ENCODE data around the gene TMEM123. TPM values are rescaled to one million over a fixed set of nuclear protein-coding genes. Genes with fewer than 3 reads are reported as not detected.

The TMEM123 gene
- total and polyA plus RNA-seq, 2 of the 13 experiments (the other 11 are each of a cell fraction or from before 2014, with no cell fraction given): 365 to 2,761 TPM

- TF ChIP-seq STAG1 (CRISPR knock-in tag; IDR thresholded peaks at IDR 0.05) (peak; percentile 84), ZNF597 (CRISPR knock-in tag; IDR thresholded peaks at IDR 0.05) (no peak), BHLHE40 (IDR thresholded peaks at IDR 0.05; ENCODE audit: low read length) (no peak), POLR2A (IDR thresholded peaks at IDR 0.05; ENCODE audit: insufficient read depth in 1 of 2, low read depth in 2 of 2, low read length in 2 of 2) (no peak), ZNF687 (CRISPR knock-in tag; IDR thresholded peaks at IDR 0.05) (peak; percentile 41)
- TF ChIP-seq, protein P1, sequence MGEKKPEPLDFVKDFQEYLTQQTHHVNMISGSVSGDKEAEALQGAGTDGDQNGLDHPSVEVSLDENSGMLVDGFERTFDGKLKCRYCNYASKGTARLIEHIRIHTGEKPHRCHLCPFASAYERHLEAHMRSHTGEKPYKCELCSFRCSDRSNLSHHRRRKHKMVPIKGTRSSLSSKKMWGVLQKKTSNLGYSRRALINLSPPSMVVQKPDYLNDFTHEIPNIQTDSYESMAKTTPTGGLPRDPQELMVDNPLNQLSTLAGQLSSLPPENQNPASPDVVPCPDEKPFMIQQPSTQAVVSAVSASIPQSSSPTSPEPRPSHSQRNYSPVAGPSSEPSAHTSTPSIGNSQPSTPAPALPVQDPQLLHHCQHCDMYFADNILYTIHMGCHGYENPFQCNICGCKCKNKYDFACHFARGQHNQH (CRISPR knock-in tag; IDR thresholded peaks at IDR 0.05): 0 out of 2 replicates have a peak, but pooled peaks have one; percentile 33
Measured at GRCh38 chr11:102390667-102391465, 61.7 kb downstream of the TMEM123 start (continued).

All from HepG2 (cell line).